IPS DF 6.9 (cell line): Measurements from ENCODE around the gene ALG14.

ENCODE experiments used
- DNase-seq: peaks from one replicate; pipeline ENCODE4 v3.0.0-alpha.2; 2013; ENCODE audit warnings: low read depth, low spot score
- H3K27ac ChIP-seq: one replicate; pipeline ENCODE4 v1.5.1; 2013; ENCODE audit warnings: low read length, control low read depth
- H3K27me3 ChIP-seq: 2 replicates; pipeline ENCODE4 v1.6.1; 2013; ENCODE audit warnings: mild to moderate bottlenecking, low read length; ENCODE audit not compliant: control insufficient read depth, insufficient read depth
- H3K36me3 ChIP-seq: 2 replicates; pipeline ENCODE4 v1.6.1; 2013; ENCODE audit warnings: low read length; ENCODE audit not compliant: control insufficient read depth, insufficient read depth
- H3K4me1 ChIP-seq: 2 replicates; pipeline ENCODE4 v1.6.1; 2013; ENCODE audit warnings: low read length; ENCODE audit not compliant: control insufficient read depth, insufficient read depth
- H3K4me3 ChIP-seq: 2 replicates; pipeline ENCODE4 v1.5.1; 2013; ENCODE audit warnings: mild to moderate bottlenecking, low read length
- H3K9me3 ChIP-seq: 2 replicates; pipeline ENCODE4 v1.6.1; 2013; ENCODE audit warnings: low read length, inconsistent platforms; ENCODE audit not compliant: control insufficient read depth, insufficient read depth
- WGBS: extraction: QIAGEN DNeasy Blood & Tissue Kit; methylation state at CpG from one replicate; pipeline ENCODE4 v1.1.7; 2013; ENCODE audit warnings: mixed read lengths, missing lambda C conversion rate; ENCODE audit not compliant: insufficient read length, insufficient coverage; 5-methylcytosine and 5-hydroxymethylcytosine counted together

ALG14 gene

GRCh38 chr1:95088303-95088702 is 15.6 kb upstream of the ALG14 start:
- no peak for DNase-seq
- no peaks in the 10 kb centered on the region for H3K36me3 ChIP-seq
- H3K4me1 ChIP-seq = peaks cover 3% of the 10 kb centered on the region; the same call in 1 of the 2 replicates
- no peaks in the 10 kb centered on the region for H3K27me3 ChIP-seq
- WGBS = no CpG with 5 or more reads among the region's 1 CpG
- no peak overlapping the region for H3K4me3 ChIP-seq
- no peak overlapping the region for H3K27ac ChIP-seq
- no peaks in the 10 kb centered on the region for H3K9me3 ChIP-seq

- H3K36me3 ChIP-seq = no peaks in the 10 kb centered on the region
- no peak overlapping the region for H3K4me3 ChIP-seq
- H3K4me1 ChIP-seq = peaks cover 3% of the 10 kb centered on the region; the same call in 1 of the 2 replicates
- no peaks in the 10 kb centered on the region for H3K27me3 ChIP-seq
- no peak overlapping the region for H3K27ac ChIP-seq
- DNase-seq = no peak
- H3K9me3 ChIP-seq = no peaks in the 10 kb centered on the region
- WGBS = 100% methylated on average over 1 of the region's 5 CpGs
Measured at GRCh38 chr1:95086949-95087533, 14.3 kb upstream of the ALG14 start.

GRCh38 chr1:95085376-95085775 is 12.6 kb upstream of the ALG14 start:
- Histone ChIP-seq H3K4me1 (peaks cover 3% of the 10 kb centered on the region; the same call in 1 of the 2 replicates), H3K4me3 (no peak overlapping the region), H3K9me3 (no peaks in the 10 kb centered on the region), H3K27ac (no peak overlapping the region), H3K27me3 (no peaks in the 10 kb centered on the region), H3K36me3 (no peaks in the 10 kb centered on the region)
- DNase-seq = no peak
- WGBS = no CpG with 5 or more reads among the region's 2 CpGs

GRCh38 chr1:95084317-95085176 is 11.8 kb upstream of the ALG14 start:
- no peak for DNase-seq
- Histone ChIP-seq H3K27ac (no peak overlapping the region), H3K27me3 (no peaks in the 10 kb centered on the region), H3K36me3 (no peaks in the 10 kb centered on the region), H3K4me3 (no peak overlapping the region), H3K4me1 (peaks cover 3% of the 10 kb centered on the region; the same call in 1 of the 2 replicates), H3K9me3 (no peaks in the 10 kb centered on the region)
- WGBS = no CpG with 5 or more reads among the region's 8 CpGs

- Histone ChIP-seq H3K27ac (no peak overlapping the region), H3K36me3 (no peaks in the 10 kb centered on the region), H3K4me1 (peaks cover 2% of the 10 kb centered on the region; the same call in 1 of the 2 replicates), H3K27me3 (no peaks in the 10 kb centered on the region), H3K4me3 (no peak overlapping the region), H3K9me3 (no peaks in the 10 kb centered on the region)
- no peak for DNase-seq
- WGBS = no CpG with 5 or more reads among the region's 1 CpG
Measured at GRCh38 chr1:95080879-95081278, 8.1 kb upstream of the ALG14 start.

GRCh38 chr1:95080446-95080845 is 7.7 kb upstream of the ALG14 start:
- H3K27me3 ChIP-seq = no peaks in the 10 kb centered on the region
- no peak for DNase-seq
- no CpG with 5 or more reads among the region's 1 CpG for WGBS
- peaks cover 1% of the 10 kb centered on the region; the same call in 1 of the 2 replicates for H3K4me1 ChIP-seq
- no peak overlapping the region for H3K27ac ChIP-seq
- no peak overlapping the region for H3K4me3 ChIP-seq
- no peaks in the 10 kb centered on the region for H3K36me3 ChIP-seq
- H3K9me3 ChIP-seq = no peaks in the 10 kb centered on the region

- DNase-seq = no peak
- no peaks in the 10 kb centered on the region for H3K9me3 ChIP-seq
- H3K4me1 ChIP-seq = no peaks in the 10 kb centered on the region
- H3K27ac ChIP-seq = no peak overlapping the region
- no peaks in the 10 kb centered on the region for H3K27me3 ChIP-seq
- H3K4me3 ChIP-seq = no peak overlapping the region
- no peaks in the 10 kb centered on the region for H3K36me3 ChIP-seq
Measured at GRCh38 chr1:95076034-95076433, 3.3 kb upstream of the ALG14 start.

GRCh38 chr1:95073446-95073845 is 695 bp upstream of the ALG14 start:
- Histone ChIP-seq H3K9me3 (no peaks in the 10 kb centered on the region), H3K27me3 (no peaks in the 10 kb centered on the region), H3K27ac (no peak overlapping the region), H3K4me3 (peak overlapping the region; percentile 81; the same call in 1 of the 2 replicates), H3K4me1 (no peaks in the 10 kb centered on the region), H3K36me3 (no peaks in the 10 kb centered on the region)
- no CpG with 5 or more reads among the region's 3 CpGs for WGBS
- no peak for DNase-seq

GRCh38 chr1:95072117-95072516 is 634 bp downstream of the ALG14 start:
- Histone ChIP-seq H3K27me3 (no peaks in the 10 kb centered on the region), H3K4me1 (no peaks in the 10 kb centered on the region), H3K4me3 (peak overlapping the region; percentile 81; the same call in 1 of the 2 replicates), H3K27ac (no peak overlapping the region), H3K36me3 (no peaks in the 10 kb centered on the region), H3K9me3 (no peaks in the 10 kb centered on the region)
- no peak for DNase-seq
- WGBS = no CpG with 5 or more reads among the region's 7 CpGs

GRCh38 chr1:95071539-95071938 is 1.2 kb downstream of the ALG14 start:
- Histone ChIP-seq H3K27ac (no peak overlapping the region), H3K4me3 (no peak overlapping the region), H3K36me3 (no peaks in the 10 kb centered on the region), H3K4me1 (no peaks in the 10 kb centered on the region), H3K9me3 (no peaks in the 10 kb centered on the region), H3K27me3 (no peaks in the 10 kb centered on the region)
- no CpG with 5 or more reads among the region's 2 CpGs for WGBS
- no peak for DNase-seq
